ENCODE measurements around the gene ADAP1. TPM values are rescaled to one million over a fixed set of nuclear protein-coding genes. Genes with fewer than 3 reads are reported as not detected.

ADAP1 gene
- total and polyA plus RNA-seq, 8 donors: 2.2 to 169 (median 22.6) TPM

GRCh38 chr7:974820-975681, 20.6 kb upstream of the ADAP1 start, which contains the start of gene COX19:
Gene COX19, minus strand, starts transcription at chr7:975549. Its CDS starts 40 bp downstream, at chr7:975509.
- H3K4me3 ChIP-seq: peak within 1 kb of the TSS; percentile 72 to 97 (median 92)
- H3K4me1 ChIP-seq: peaks cover 30 to 74% (median 65%) of the 10 kb centered on the region in 4 donors
- 0 to 1% (median 0%) methylated on average over 12 to 78 of the region's 78 CpGs for WGBS, 5 donors
- H3K27ac ChIP-seq: peak within 1 kb of the TSS; percentile 83 to 99 (median 97)
- H3K36me3 ChIP-seq: peaks cover 15 to 35% (median 34%) of the 10 kb centered on the region in 4 donors
- intact Hi-C loops (cut with DNase I; ENCODE audit: low total_unique reads): no loop called here
- TF ChIP-seq POLR2A (IDR thresholded peaks at IDR 0.05): peak in 1 of 4 donors; percentile 56
- TF ChIP-seq POLR2AphosphoS5 (IDR thresholded peaks at IDR 0.05): peak; percentile 78 to 94 (median 94)
- TF ChIP-seq CTCF (IDR thresholded peaks at IDR 0.05): no peak
- TF ChIP-seq EP300 (IDR thresholded peaks at IDR 0.05): no peak
- H3K27me3 ChIP-seq: no peaks in the 10 kb centered on the region
- no peaks in the 10 kb centered on the region for H3K9me3 ChIP-seq
- DNase-seq: peak; percentile 91 to 97

- Histone ChIP-seq H3K27ac (peak overlapping the region in 2 of 5 donors; percentile 94 to 97), H3K27me3 (no peaks in the 10 kb centered on the region), H3K4me3 (peak overlapping the region; percentile 72 to 97 (median 92)), H3K4me1 (peaks cover 30 to 74% (median 65%) of the 10 kb centered on the region in 4 donors), H3K36me3 (peaks cover 24 to 44% (median 42%) of the 10 kb centered on the region in 4 donors), H3K9me3 (no peaks in the 10 kb centered on the region)
- intact Hi-C loops (cut with DNase I; ENCODE audit: low total_unique reads): no loop called here
- 15 to 24% (median 19%) methylated on average over 7 of the region's 7 CpGs for WGBS, 5 donors
- TF ChIP-seq POLR2A (IDR thresholded peaks at IDR 0.05) (no peak), POLR2AphosphoS5 (IDR thresholded peaks at IDR 0.05) (no peak), EP300 (IDR thresholded peaks at IDR 0.05) (no peak), CTCF (IDR thresholded peaks at IDR 0.05) (no peak)
- no peak for DNase-seq
These were observed 19.7 kb upstream of the ADAP1 start for GRCh38 chr7:974172-974571.

- Histone ChIP-seq H3K36me3 (peaks cover 32 to 53% (median 51%) of the 10 kb centered on the region in 4 donors), H3K4me3 (peak overlapping the region in 2 of 4 donors; percentile 88 to 97), H3K4me1 (peaks cover 30 to 71% (median 64%) of the 10 kb centered on the region in 4 donors), H3K27ac (no peak overlapping the region), H3K27me3 (no peaks in the 10 kb centered on the region), H3K9me3 (no peaks in the 10 kb centered on the region)
- no peak for DNase-seq
- intact Hi-C loops (cut with DNase I; ENCODE audit: low total_unique reads): no loop called here
- TF ChIP-seq POLR2A (IDR thresholded peaks at IDR 0.05) (no peak), POLR2AphosphoS5 (IDR thresholded peaks at IDR 0.05) (no peak), EP300 (IDR thresholded peaks at IDR 0.05) (no peak), CTCF (IDR thresholded peaks at IDR 0.05) (no peak)
- WGBS, 5 donors: 71 to 84% (median 75%) methylated on average over 9 of the region's 9 CpGs
These were observed 18.8 kb upstream of the ADAP1 start for GRCh38 chr7:973312-973711.

GRCh38 chr7:972676-973309, 18.3 kb upstream of the ADAP1 start:
- TF ChIP-seq CTCF (IDR thresholded peaks at IDR 0.05) (no peak), POLR2A (IDR thresholded peaks at IDR 0.05) (no peak), POLR2AphosphoS5 (IDR thresholded peaks at IDR 0.05) (no peak)
- Histone ChIP-seq H3K36me3 (peaks cover 37 to 58% (median 56%) of the 10 kb centered on the region in 4 donors), H3K4me3 (peak overlapping the region in 1 of 4 donors; percentile 97), H3K27ac (no peak overlapping the region), H3K9me3 (no peaks in the 10 kb centered on the region), H3K4me1 (peaks cover 30 to 67% (median 59%) of the 10 kb centered on the region in 4 donors), H3K27me3 (no peaks in the 10 kb centered on the region)
- 56 to 66% (median 61%) methylated on average over 10 of the region's 10 CpGs for WGBS, 5 donors
- no peak for DNase-seq
- intact Hi-C loops (cut with DNase I; ENCODE audit: low total_unique reads): no loop called here
